Measurements from ENCODE around the gene ZNF76. TPM values are rescaled to one million over a fixed set of nuclear protein-coding genes. Genes with fewer than 3 reads are reported as not detected.

The ZNF76 gene
- polyA plus RNA-seq, 1 donor from 2014 or later, result 26.3 TPM

DNA sequence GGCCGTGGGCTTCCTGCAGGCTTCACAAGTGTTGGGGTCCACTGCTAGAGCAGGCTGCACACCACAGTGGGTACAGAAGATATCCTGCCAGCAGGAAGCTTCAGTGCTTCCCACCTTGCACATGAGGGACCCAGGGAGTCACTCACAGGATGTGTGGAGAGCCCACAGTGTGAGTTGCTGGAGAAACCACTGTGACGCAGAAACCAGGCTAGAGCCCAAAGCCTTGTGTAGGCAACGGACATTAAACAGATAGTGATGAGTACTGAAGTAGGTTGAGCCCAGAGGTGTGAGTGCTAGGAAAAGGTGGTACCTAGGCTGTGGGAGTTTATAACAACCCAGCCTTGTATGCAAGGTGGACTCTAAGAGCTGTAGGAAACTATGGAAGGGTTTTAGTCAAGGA is 19.2 kb downstream of the ZNF76 start:
- H3K9me3 ChIP-seq (ENCODE audit: low read length), result no peaks in the 10 kb centered on the region
- H3K27ac ChIP-seq (ENCODE audit: low read length), result no peak overlapping the region
- no peaks in the 10 kb centered on the region for H3K27me3 ChIP-seq (ENCODE audit: insufficient read depth, low read depth, low read length)
- no peak overlapping the region for H3K4me3 ChIP-seq (ENCODE audit: low read length)
- no peak overlapping the region for H3K4me2 ChIP-seq (ENCODE audit: low read length)
- H3K36me3 ChIP-seq (ENCODE audit: insufficient read depth, low read length), result peaks cover 7% of the 10 kb centered on the region
- no peaks in the 10 kb centered on the region for H3F3A ChIP-seq (ENCODE audit: insufficient read depth, low read length, poor library complexity, severe bottlenecking)
- no peaks in the 10 kb centered on the region for H3K79me2 ChIP-seq (replicated peaks; ENCODE audit: insufficient read depth, low read length)
- H4K20me1 ChIP-seq (ENCODE audit: insufficient read depth), result no peaks in the 10 kb centered on the region
- no peaks in the 10 kb centered on the region for H3K9me2 ChIP-seq (ENCODE audit: insufficient read depth, low read length)
- no peak overlapping the region for H2AFZ ChIP-seq (ENCODE audit: low read depth, low read length)
- H3K9ac ChIP-seq (ENCODE audit: low read length), result no peak overlapping the region
- TF ChIP-seq EZH2 (IDR thresholded peaks at IDR 0.05; ENCODE audit: borderline replicate concordance, insufficient read depth, low read length, poor library complexity, severe bottlenecking) (no peak), CTCF (IDR thresholded peaks at IDR 0.05; ENCODE audit: poor library complexity, severe bottlenecking) (no peak), SMC3 (conservative IDR thresholded peaks at IDR 0.05; ENCODE audit: poor library complexity) (no peak), REST (IDR thresholded peaks at IDR 0.05; ENCODE audit: borderline replicate concordance) (no peak), POLR2AphosphoS5 (IDR thresholded peaks at IDR 0.05) (no peak), TAF1 (IDR thresholded peaks at IDR 0.05; ENCODE audit: low read depth) (no peak), RAD21 (conservative IDR thresholded peaks at IDR 0.05) (no peak), EP300 (conservative IDR thresholded peaks at IDR 0.05; ENCODE audit: poor library complexity, severe bottlenecking) (no peak), MXI1 (conservative IDR thresholded peaks at IDR 0.05; ENCODE audit: poor library complexity, severe bottlenecking) (no peak)

DNA sequence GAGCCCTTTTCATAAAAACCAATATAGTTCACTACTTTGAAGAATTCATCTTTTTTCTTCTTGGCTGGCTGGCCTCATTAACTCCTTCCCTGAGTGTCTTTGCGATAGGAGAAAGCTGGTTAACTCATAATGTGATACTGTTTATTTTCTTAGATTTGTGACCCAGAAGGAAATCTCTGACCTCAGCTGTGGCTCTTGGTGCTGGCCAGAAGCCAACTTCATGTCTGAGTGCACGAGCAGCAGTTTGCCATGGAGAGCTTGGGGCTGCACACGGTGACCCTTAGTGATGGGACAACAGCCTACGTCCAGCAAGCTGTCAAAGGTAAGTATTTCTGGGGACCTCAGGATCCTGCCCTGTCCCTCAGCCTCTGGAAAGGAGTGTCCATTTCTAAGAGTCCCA is 21.4 kb downstream of the ZNF76 start:
- Histone ChIP-seq H3K9me2 (ENCODE audit: insufficient read depth, low read length) (no peaks in the 10 kb centered on the region), H3K4me3 (ENCODE audit: low read length) (no peak overlapping the region), H3K36me3 (ENCODE audit: insufficient read depth, low read length) (peaks cover 8% of the 10 kb centered on the region), H3F3A (ENCODE audit: insufficient read depth, low read length, poor library complexity, severe bottlenecking) (no peaks in the 10 kb centered on the region), H3K27ac (ENCODE audit: low read length) (no peak overlapping the region), H2AFZ (ENCODE audit: low read depth, low read length) (no peak overlapping the region), H4K20me1 (ENCODE audit: insufficient read depth) (no peaks in the 10 kb centered on the region), H3K4me2 (ENCODE audit: low read length) (no peak overlapping the region), H3K79me2 (replicated peaks; ENCODE audit: insufficient read depth, low read length) (no peaks in the 10 kb centered on the region), H3K9me3 (ENCODE audit: low read length) (no peaks in the 10 kb centered on the region), H3K27me3 (ENCODE audit: insufficient read depth, low read depth, low read length) (no peaks in the 10 kb centered on the region), H3K9ac (ENCODE audit: low read length) (no peak overlapping the region)
- TF ChIP-seq REST (IDR thresholded peaks at IDR 0.05; ENCODE audit: borderline replicate concordance) (no peak), EP300 (conservative IDR thresholded peaks at IDR 0.05; ENCODE audit: poor library complexity, severe bottlenecking) (no peak), EZH2 (IDR thresholded peaks at IDR 0.05; ENCODE audit: borderline replicate concordance, insufficient read depth, low read length, poor library complexity, severe bottlenecking) (no peak), MXI1 (conservative IDR thresholded peaks at IDR 0.05; ENCODE audit: poor library complexity, severe bottlenecking) (no peak), TAF1 (IDR thresholded peaks at IDR 0.05; ENCODE audit: low read depth) (no peak), CTCF (IDR thresholded peaks at IDR 0.05; ENCODE audit: poor library complexity, severe bottlenecking) (no peak), SMC3 (conservative IDR thresholded peaks at IDR 0.05; ENCODE audit: poor library complexity) (no peak), POLR2AphosphoS5 (IDR thresholded peaks at IDR 0.05) (no peak), RAD21 (conservative IDR thresholded peaks at IDR 0.05) (no peak)
